ENCODE data around the gene GNB3. TPM values are rescaled to one million over a fixed set of nuclear protein-coding genes. Genes with fewer than 3 reads are reported as not detected.

The GNB3 gene
- total and polyA plus RNA-seq, 9 of the 15 experiments (the other 6 are each of a cell fraction or from before 2014, with no cell fraction given): 1.4 to 5.8 (median 2.0) TPM

DNA sequence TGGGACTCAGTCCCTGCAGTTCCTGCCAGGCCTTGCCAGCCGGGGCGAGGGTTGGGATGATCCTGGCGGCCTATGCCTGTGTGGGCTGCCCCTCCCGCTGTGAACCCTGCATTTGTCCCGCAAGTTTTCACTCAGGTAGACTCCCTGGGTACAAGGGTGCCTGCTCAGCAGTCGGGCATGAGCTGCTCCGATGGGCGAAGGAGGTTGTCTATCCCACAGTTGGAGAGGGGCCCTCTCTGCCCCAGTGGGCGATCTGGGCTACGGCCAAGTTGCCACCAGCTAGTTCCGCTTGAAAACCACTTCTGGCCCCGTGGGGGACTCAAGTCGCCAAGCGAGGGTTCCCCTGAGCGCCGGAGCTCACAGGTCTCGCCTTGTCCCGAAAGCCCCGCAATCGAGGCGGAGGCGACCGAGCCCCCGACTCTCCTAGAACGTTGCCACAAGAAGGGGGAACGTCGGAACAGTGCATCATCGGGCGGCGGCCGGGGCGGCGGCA lies 26.2 kb downstream of the GNB3 start:
- FAIRE-seq: no peak
- peaks cover 72% of the 10 kb centered on the region for H3K36me3 ChIP-seq (ENCODE audit: control insufficient read depth, insufficient read depth, low read length)
- peak overlapping the region; percentile 96 for H3K4me3 ChIP-seq
- peaks cover 39% of the 10 kb centered on the region for H3K79me2 ChIP-seq (ENCODE audit: control insufficient read depth, insufficient read depth, low read length)
- peak overlapping the region; percentile 58 to 87; a peak in 3 of 4 replicates for H3K9ac ChIP-seq (ENCODE audit: insufficient read depth in 1 of 2, low read depth in 2 of 2, low read length in 2 of 2)
- no peaks in the 10 kb centered on the region for H3K27me3 ChIP-seq (ENCODE audit: control insufficient read depth in 2 of 2, insufficient read depth in 2 of 2, low read length in 2 of 2)
- no peak for ATAC-seq
- intact Hi-C loops (cut with micrococcal nuclease): loop anchor here (5.0 kb wide), 1 partner anchor 75 kb away; the partner anchor contains the start of genes C12orf57 and RNU7-1
- no TSS peak for BruUV-seq (replicated peaks)
- in situ Hi-C loops (cut with MboI): loop anchor here (5.0 kb wide), 1 partner anchor 75 kb away; the partner anchor contains the start of genes C12orf57 and RNU7-1
- H3K9me3 ChIP-seq (replicated peaks; ENCODE audit: control insufficient read depth, insufficient read depth, low read depth, low read length): no peaks in the 10 kb centered on the region
- peaks cover 32 to 47% of the 10 kb centered on the region in 2 experiments; a peak in 4 of 5 replicates for H3K4me1 ChIP-seq (replicated peaks in 1 of 2; ENCODE audit: control insufficient read depth in 2 of 2, insufficient read depth in 2 of 2, low read length in 2 of 2)
- ChIA-PET CTCF (ENCODE audit: low intra/inter-chr PET ratio) (no interaction called here), POLR2A (interaction anchor here (0.6 to 11.3 kb wide), 20 partner anchors 13 to 623 kb away, joined by 3 to 174 read pairs (median 4); partner anchors contain the start of genes C12orf57, CDCA3, PTMS and RNU7-1)
- peak overlapping the region; percentile 74 for H2AFZ ChIP-seq (ENCODE audit: low read depth, low read length)
- H4K20me1 ChIP-seq (replicated peaks; ENCODE audit: control insufficient read depth, insufficient read depth, low read length): peaks cover 41% of the 10 kb centered on the region
- WGBS (ENCODE audit: insufficient coverage, low coverage, missing lambda C conversion rate): 5% methylated on average over 19 of the region's 33 CpGs
- peak overlapping the region; percentile 83 for H3K4me2 ChIP-seq (ENCODE audit: insufficient read depth, low read length)
- DNase-seq (ENCODE audit: extremely low read depth in 1 of 4, low spot score in 3 of 4): no peak
- H3K27ac ChIP-seq (ENCODE audit: extremely low read depth, low read depth, low read length): peak overlapping the region; percentile 19; the same call in 2 of the 3 replicates
- no peaks in the 10 kb centered on the region for H3K9me1 ChIP-seq (ENCODE audit: control insufficient read depth, insufficient read depth, low read length)
- TF ChIP-seq MIER1 (IDR thresholded peaks at IDR 0.05; ENCODE audit: low read depth) (no peak), SRSF7 (optimal IDR thresholded peaks at IDR 0.05; ENCODE audit: low read depth, low read length) (no peak), PHB2 (IDR thresholded peaks at IDR 0.05; ENCODE audit: low read depth) (no peak), ZNF12 (CRISPR knock-in tag; IDR thresholded peaks at IDR 0.05) (no peak), SMARCC2 (IDR thresholded peaks at IDR 0.05; ENCODE audit: low read depth) (no peak), SAP30 (IDR thresholded peaks at IDR 0.05; ENCODE audit: borderline replicate concordance, insufficient read depth, low read depth, low read length, poor library complexity, severe bottlenecking) (no peak)
- TF ChIP-seq, protein P1, sequence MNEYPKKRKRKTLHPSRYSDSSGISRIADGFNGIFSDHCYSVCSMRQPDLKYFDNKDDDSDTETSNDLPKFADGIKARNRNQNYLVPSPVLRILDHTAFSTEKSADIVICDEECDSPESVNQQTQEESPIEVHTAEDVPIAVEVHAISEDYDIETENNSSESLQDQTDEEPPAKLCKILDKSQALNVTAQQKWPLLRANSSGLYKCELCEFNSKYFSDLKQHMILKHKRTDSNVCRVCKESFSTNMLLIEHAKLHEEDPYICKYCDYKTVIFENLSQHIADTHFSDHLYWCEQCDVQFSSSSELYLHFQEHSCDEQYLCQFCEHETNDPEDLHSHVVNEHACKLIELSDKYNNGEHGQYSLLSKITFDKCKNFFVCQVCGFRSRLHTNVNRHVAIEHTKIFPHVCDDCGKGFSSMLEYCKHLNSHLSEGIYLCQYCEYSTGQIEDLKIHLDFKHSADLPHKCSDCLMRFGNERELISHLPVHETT (CRISPR knock-in tag; conservative IDR thresholded peaks at IDR 0.05 in 1 of 2, IDR thresholded peaks at IDR 0.05 in 1 of 2): no peak
- TF ChIP-seq, protein P2, sequence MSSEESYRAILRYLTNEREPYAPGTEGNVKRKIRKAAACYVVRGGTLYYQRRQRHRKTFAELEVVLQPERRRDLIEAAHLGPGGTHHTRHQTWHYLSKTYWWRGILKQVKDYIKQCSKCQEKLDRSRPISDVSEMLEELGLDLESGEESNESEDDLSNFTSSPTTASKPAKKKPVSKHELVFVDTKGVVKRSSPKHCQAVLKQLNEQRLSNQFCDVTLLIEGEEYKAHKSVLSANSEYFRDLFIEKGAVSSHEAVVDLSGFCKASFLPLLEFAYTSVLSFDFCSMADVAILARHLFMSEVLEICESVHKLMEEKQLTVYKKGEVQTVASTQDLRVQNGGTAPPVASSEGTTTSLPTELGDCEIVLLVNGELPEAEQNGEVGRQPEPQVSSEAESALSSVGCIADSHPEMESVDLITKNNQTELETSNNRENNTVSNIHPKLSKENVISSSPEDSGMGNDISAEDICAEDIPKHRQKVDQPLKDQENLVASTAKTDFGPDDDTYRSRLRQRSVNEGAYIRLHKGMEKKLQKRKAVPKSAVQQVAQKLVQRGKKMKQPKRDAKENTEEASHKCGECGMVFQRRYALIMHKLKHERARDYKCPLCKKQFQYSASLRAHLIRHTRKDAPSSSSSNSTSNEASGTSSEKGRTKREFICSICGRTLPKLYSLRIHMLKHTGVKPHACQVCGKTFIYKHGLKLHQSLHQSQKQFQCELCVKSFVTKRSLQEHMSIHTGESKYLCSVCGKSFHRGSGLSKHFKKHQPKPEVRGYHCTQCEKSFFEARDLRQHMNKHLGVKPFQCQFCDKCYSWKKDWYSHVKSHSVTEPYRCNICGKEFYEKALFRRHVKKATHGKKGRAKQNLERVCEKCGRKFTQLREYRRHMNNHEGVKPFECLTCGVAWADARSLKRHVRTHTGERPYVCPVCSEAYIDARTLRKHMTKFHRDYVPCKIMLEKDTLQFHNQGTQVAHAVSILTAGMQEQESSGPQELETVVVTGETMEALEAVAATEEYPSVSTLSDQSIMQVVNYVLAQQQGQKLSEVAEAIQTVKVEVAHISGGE (CRISPR knock-in tag; IDR thresholded peaks at IDR 0.05): peak in 1 of 3 experiments; percentile 48; a peak in 1 of 6 replicates
- TF ChIP-seq, protein P3, sequence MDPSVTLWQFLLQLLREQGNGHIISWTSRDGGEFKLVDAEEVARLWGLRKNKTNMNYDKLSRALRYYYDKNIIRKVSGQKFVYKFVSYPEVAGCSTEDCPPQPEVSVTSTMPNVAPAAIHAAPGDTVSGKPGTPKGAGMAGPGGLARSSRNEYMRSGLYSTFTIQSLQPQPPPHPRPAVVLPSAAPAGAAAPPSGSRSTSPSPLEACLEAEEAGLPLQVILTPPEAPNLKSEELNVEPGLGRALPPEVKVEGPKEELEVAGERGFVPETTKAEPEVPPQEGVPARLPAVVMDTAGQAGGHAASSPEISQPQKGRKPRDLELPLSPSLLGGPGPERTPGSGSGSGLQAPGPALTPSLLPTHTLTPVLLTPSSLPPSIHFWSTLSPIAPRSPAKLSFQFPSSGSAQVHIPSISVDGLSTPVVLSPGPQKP (CRISPR knock-in tag; IDR thresholded peaks at IDR 0.05): no peak
- TF ChIP-seq, protein P4, sequence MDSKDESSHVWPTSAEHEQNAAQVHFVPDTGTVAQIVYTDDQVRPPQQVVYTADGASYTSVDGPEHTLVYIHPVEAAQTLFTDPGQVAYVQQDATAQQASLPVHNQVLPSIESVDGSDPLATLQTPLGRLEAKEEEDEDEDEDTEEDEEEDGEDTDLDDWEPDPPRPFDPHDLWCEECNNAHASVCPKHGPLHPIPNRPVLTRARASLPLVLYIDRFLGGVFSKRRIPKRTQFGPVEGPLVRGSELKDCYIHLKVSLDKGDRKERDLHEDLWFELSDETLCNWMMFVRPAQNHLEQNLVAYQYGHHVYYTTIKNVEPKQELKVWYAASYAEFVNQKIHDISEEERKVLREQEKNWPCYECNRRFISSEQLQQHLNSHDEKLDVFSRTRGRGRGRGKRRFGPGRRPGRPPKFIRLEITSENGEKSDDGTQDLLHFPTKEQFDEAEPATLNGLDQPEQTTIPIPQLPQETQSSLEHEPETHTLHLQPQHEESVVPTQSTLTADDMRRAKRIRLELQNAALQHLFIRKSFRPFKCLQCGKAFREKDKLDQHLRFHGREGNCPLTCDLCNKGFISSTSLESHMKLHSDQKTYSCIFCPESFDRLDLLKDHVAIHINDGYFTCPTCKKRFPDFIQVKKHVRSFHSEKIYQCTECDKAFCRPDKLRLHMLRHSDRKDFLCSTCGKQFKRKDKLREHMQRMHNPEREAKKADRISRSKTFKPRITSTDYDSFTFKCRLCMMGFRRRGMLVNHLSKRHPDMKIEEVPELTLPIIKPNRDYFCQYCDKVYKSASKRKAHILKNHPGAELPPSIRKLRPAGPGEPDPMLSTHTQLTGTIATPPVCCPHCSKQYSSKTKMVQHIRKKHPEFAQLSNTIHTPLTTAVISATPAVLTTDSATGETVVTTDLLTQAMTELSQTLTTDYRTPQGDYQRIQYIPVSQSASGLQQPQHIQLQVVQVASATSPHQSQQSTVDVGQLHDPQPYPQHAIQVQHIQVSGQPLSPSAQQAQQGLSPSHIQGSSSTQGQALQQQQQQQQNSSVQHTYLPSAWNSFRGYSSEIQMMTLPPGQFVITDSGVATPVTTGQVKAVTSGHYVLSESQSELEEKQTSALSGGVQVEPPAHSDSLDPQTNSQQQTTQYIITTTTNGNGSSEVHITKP (IDR thresholded peaks at IDR 0.05; ENCODE audit: partially characterized antibody): no peak

Data from K562 (cell line).